ENCODE measurements around the gene POLR2E. TPM values are rescaled to one million over a fixed set of nuclear protein-coding genes. Genes with fewer than 3 reads are reported as not detected.

POLR2E gene
- total and polyA plus RNA-seq, 2 donors (not counting 1 experiment from before 2014, with no cell fraction given), result 103 to 121 TPM

- whole genome bisulfite sequencing (ENCODE audit: insufficient coverage), result 94% methylated on average over 31 of the region's 31 CpGs
- Mint-ChIP-seq H3K4me3 (no peak overlapping the region), H3K27ac (no peak overlapping the region), H3K4me1 (peaks cover 19% of the 10 kb centered on the region), H3K9me3 (ENCODE audit: insufficient read depth) (no peaks in the 10 kb centered on the region), H3K27me3 (no peaks in the 10 kb centered on the region)
- no peak overlapping the region for H3K4me2 ChIP-seq (replicated peaks; ENCODE audit: low read depth, low read length, poor library complexity, severe bottlenecking)
- ATAC-seq (ENCODE audit: low read depth), result no peak
- peaks cover 3 to 72% of the 10 kb centered on the region in 2 experiments for H3K36me3 ChIP-seq (replicated peaks in 1 of 2; ENCODE audit: control extremely low read depth in 1 of 2, control insufficient read depth in 1 of 2, extremely low read depth in 1 of 2, insufficient read depth in 2 of 2, low read length in 1 of 2)
- CTCF ChIA-PET, result interaction anchor here (1.3 to 1.5 kb wide), 2 partner anchors 11 to 35 kb away, joined by 3 to 4 read pairs; no protein-coding TSS in a partner anchor
- no peak overlapping the region for H2AFZ ChIP-seq (ENCODE audit: insufficient read depth, low read depth, low read length, poor library complexity, severe bottlenecking)
- POLR2A ChIA-PET, result interaction anchor here (0.5 to 1.4 kb wide), 3 partner anchors 21 to 52 kb away, joined by 3 to 4 read pairs (median 3); partner anchors contain the start of gene CNN2
- H3K27ac ChIP-seq (ENCODE audit: low read length in 2 of 2), result no peak overlapping the region
- TF ChIP-seq, protein P1, sequence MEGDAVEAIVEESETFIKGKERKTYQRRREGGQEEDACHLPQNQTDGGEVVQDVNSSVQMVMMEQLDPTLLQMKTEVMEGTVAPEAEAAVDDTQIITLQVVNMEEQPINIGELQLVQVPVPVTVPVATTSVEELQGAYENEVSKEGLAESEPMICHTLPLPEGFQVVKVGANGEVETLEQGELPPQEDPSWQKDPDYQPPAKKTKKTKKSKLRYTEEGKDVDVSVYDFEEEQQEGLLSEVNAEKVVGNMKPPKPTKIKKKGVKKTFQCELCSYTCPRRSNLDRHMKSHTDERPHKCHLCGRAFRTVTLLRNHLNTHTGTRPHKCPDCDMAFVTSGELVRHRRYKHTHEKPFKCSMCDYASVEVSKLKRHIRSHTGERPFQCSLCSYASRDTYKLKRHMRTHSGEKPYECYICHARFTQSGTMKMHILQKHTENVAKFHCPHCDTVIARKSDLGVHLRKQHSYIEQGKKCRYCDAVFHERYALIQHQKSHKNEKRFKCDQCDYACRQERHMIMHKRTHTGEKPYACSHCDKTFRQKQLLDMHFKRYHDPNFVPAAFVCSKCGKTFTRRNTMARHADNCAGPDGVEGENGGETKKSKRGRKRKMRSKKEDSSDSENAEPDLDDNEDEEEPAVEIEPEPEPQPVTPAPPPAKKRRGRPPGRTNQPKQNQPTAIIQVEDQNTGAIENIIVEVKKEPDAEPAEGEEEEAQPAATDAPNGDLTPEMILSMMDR (IDR thresholded peaks at IDR 0.05), result no peak
- TF ChIP-seq EZH2 (IDR thresholded peaks at IDR 0.05; ENCODE audit: borderline replicate concordance, insufficient read depth, low read depth, low read length, poor library complexity, severe bottlenecking), result no peak
- no peaks in the 10 kb centered on the region for H3K27me3 ChIP-seq (replicated peaks in 1 of 4; ENCODE audit: control extremely low read depth in 1 of 4, control insufficient read depth in 3 of 4, insufficient read depth in 4 of 4, low read length in 3 of 4)
- H3K4me1 ChIP-seq (ENCODE audit: control insufficient read depth in 2 of 2, insufficient read depth in 2 of 2, low read length in 2 of 2), result peaks cover 0 to 16% of the 10 kb centered on the region in 2 donors
- H3K9ac ChIP-seq (ENCODE audit: low read length), result no peak overlapping the region
- H3K4me3 ChIP-seq (ENCODE audit: control extremely low read depth in 1 of 5, extremely low read depth in 1 of 5, insufficient read depth in 1 of 5, low read depth in 2 of 5, low read length in 4 of 5), result no peak overlapping the region
- H3K79me2 ChIP-seq (ENCODE audit: control insufficient read depth, insufficient read depth, low read length), result peaks cover 3% of the 10 kb centered on the region
- intact Hi-C loops (cut with micrococcal nuclease), result no loop called here
- H3K9me3 ChIP-seq (ENCODE audit: control extremely low read depth in 1 of 3, control insufficient read depth in 2 of 3, insufficient read depth in 1 of 3, low read length in 2 of 3), result peaks cover 1 to 49% (median 23%) of the 10 kb centered on the region in 3 donors
- DNase-seq, result no peak
- no peaks in the 10 kb centered on the region for H4K20me1 ChIP-seq (ENCODE audit: control insufficient read depth, insufficient read depth, low read length, poor library complexity, severe bottlenecking)
These were observed 41.7 kb downstream of the POLR2E start for GRCh38 chr19:1053176-1054101.

Data from B cell (primary cell).